ENCODE measurements around the gene VTA1. TPM values are rescaled to one million over a fixed set of nuclear protein-coding genes. Genes with fewer than 3 reads are reported as not detected.
"Not testable (repeated sequence)": the region's sequence is repeated elsewhere in the genome, so short reads cannot be mapped to it uniquely, and the experiment has no call there.

The VTA1 gene
- total RNA-seq, 1 donor from 2014 or later = 41.9 TPM

DNA sequence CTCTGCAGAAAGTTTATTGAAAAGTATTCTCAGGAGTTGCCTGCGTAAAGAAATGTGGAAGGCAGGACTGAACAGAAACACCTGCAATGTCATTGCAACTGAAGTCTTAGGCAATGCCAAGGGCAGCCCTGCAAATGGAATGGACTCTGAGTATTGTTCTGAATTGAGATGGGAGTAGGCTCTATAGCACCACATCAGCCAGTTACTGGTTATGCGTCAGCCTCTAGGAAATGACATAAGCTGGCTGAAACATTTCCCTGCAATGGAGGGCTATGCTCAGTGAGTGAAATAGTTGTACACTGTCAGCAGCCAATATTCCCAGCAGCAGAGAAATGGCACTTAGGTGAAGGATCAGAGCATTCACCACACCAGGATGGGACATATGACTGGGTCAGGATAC lies 28.1 kb upstream of the VTA1 start:
- H3K27ac Mint-ChIP-seq (ENCODE audit: unreplicated experiment) = no peak overlapping the region
- no peaks in the 10 kb centered on the region for H3K9me3 Mint-ChIP-seq (ENCODE audit: unreplicated experiment)
- H3K36me3 Mint-ChIP-seq (ENCODE audit: unreplicated experiment) = no peaks in the 10 kb centered on the region
- peaks cover 13% of the 10 kb centered on the region for H3K27me3 Mint-ChIP-seq (ENCODE audit: unreplicated experiment)
- TF ChIP-seq, protein P1, sequence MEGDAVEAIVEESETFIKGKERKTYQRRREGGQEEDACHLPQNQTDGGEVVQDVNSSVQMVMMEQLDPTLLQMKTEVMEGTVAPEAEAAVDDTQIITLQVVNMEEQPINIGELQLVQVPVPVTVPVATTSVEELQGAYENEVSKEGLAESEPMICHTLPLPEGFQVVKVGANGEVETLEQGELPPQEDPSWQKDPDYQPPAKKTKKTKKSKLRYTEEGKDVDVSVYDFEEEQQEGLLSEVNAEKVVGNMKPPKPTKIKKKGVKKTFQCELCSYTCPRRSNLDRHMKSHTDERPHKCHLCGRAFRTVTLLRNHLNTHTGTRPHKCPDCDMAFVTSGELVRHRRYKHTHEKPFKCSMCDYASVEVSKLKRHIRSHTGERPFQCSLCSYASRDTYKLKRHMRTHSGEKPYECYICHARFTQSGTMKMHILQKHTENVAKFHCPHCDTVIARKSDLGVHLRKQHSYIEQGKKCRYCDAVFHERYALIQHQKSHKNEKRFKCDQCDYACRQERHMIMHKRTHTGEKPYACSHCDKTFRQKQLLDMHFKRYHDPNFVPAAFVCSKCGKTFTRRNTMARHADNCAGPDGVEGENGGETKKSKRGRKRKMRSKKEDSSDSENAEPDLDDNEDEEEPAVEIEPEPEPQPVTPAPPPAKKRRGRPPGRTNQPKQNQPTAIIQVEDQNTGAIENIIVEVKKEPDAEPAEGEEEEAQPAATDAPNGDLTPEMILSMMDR (IDR thresholded peaks at IDR 0.05) = no peak
- no peak for DNase-seq (ENCODE audit: extremely low spot score, unreplicated experiment)
- H3K4me3 Mint-ChIP-seq (ENCODE audit: unreplicated experiment) = no peak overlapping the region
- no peaks in the 10 kb centered on the region for H3K4me1 Mint-ChIP-seq (ENCODE audit: unreplicated experiment)

DNA sequence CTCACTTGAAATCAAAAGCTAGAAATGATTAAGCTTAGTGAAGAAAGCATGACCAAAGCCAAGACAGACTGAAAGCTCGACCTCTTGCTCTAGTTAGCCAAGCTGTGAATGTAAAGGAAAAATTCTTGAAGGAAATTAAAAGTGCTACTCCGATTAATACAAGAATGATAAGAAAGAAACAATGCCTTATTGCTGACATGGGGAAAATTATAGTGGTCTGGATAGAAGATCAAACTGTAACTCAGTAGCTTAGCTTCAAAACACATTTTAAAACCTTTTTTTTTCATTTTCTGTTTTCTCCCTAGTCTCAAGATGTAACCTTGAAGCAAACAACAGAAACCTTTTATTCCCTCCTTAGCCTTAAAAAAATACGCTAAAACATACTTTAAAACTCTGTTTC lies 25.7 kb upstream of the VTA1 start:
- Mint-ChIP-seq H3K27me3 (ENCODE audit: unreplicated experiment) (peaks cover 24% of the 10 kb centered on the region), H3K9me3 (ENCODE audit: unreplicated experiment) (no peaks in the 10 kb centered on the region), H3K36me3 (ENCODE audit: unreplicated experiment) (no peaks in the 10 kb centered on the region), H3K4me1 (ENCODE audit: unreplicated experiment) (no peaks in the 10 kb centered on the region), H3K4me3 (ENCODE audit: unreplicated experiment) (no peak overlapping the region), H3K27ac (ENCODE audit: unreplicated experiment) (no peak overlapping the region)
- no peak for DNase-seq (ENCODE audit: extremely low spot score, unreplicated experiment)
- TF ChIP-seq, protein P1 (IDR thresholded peaks at IDR 0.05) = no peak

DNA sequence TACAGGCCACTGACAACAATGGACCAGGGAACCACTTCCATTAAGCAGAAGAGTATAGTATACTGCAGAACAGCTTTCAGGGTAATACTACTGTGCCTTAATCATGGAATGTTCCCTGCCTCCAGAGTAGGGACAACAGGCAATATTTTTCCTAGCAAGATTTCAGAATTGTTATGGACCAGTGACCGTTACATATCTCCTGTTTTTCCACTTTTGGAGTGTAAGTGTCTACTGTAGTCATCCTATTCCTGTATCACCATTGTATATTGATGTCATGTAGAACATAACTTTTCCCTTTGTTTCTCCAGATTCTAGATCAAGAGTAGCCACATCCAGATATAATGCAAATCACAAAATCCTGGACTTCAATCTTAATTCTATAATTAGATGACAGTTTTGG lies 16.2 kb upstream of the VTA1 start:
- Mint-ChIP-seq H3K4me1 (ENCODE audit: unreplicated experiment) (no peaks in the 10 kb centered on the region), H3K27me3 (ENCODE audit: unreplicated experiment) (peaks cover 48% of the 10 kb centered on the region), H3K9me3 (ENCODE audit: unreplicated experiment) (peaks cover 4% of the 10 kb centered on the region), H3K36me3 (ENCODE audit: unreplicated experiment) (no peaks in the 10 kb centered on the region), H3K4me3 (ENCODE audit: unreplicated experiment) (no peak overlapping the region), H3K27ac (ENCODE audit: unreplicated experiment) (no peak overlapping the region)
- TF ChIP-seq, protein P1 (IDR thresholded peaks at IDR 0.05) = no peak
- no peak for DNase-seq (ENCODE audit: extremely low spot score, unreplicated experiment)

DNA sequence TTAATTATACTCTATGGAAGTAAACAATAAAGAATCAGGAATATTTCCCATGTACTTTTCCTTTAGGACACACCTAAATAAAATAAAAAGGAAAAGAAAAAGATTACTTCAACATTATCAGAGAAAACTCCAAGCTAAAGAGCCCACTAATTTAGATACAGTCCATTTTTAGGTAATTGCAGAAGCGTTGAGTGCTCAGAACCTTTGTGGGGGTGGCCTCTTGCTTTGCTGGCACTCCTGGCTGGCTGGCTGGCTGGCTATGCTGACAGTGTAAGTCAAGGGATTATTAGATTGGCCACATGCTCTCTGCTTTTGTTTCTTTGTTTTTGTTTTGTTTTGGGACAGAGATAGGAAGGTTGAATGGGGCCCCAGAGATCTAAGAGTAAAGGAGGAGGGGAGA lies 14.4 kb upstream of the VTA1 start, which contains the start of gene GJE1:
GJE1 (plus strand) TSS at position 301 of the 400 bp plus-strand sequence. CDS start 234 bp downstream, outside the sequence.
- no peak within 1 kb of the TSS for H3K4me3 Mint-ChIP-seq (ENCODE audit: unreplicated experiment)
- no peaks in the 10 kb centered on the region for H3K36me3 Mint-ChIP-seq (ENCODE audit: unreplicated experiment)
- H3K27ac Mint-ChIP-seq (ENCODE audit: unreplicated experiment) = no peak within 1 kb of the TSS

DNA sequence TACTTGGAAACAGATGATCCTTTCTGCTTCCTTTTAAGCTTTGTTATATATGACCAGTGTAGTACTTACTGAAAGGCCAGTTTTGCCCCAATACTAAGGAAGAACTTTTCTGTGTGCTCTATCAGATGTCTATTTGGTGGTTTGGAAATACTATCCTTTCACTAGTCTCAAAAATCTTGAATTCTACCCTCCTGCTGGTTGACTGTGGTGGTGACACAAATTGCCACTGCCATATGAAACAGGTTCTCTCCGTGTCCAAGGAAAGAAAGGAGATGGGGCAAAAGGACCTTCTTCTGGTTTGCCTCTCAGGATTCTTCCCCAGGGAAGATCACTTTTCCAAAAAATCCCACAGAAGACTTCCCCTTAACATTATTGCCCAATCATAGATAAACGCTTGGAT lies 8.2 kb upstream of the VTA1 start:
- DNase-seq (ENCODE audit: extremely low spot score, unreplicated experiment) = no peak
- TF ChIP-seq, protein P1 (IDR thresholded peaks at IDR 0.05) = no peak
- no peaks in the 10 kb centered on the region for H3K9me3 Mint-ChIP-seq (ENCODE audit: unreplicated experiment)
- H3K4me3 Mint-ChIP-seq (ENCODE audit: unreplicated experiment) = no peak overlapping the region
- no peaks in the 10 kb centered on the region for H3K4me1 Mint-ChIP-seq (ENCODE audit: unreplicated experiment)
- no peak overlapping the region for H3K27ac Mint-ChIP-seq (ENCODE audit: unreplicated experiment)
- no peaks in the 10 kb centered on the region for H3K36me3 Mint-ChIP-seq (ENCODE audit: unreplicated experiment)
- peaks cover 15% of the 10 kb centered on the region for H3K27me3 Mint-ChIP-seq (ENCODE audit: unreplicated experiment)

More for the DNA sequence above, 14.4 kb upstream of the VTA1 start, which contains the start of gene GJE1:
- Mint-ChIP-seq H3K4me1 (ENCODE audit: unreplicated experiment) (no peaks in the 10 kb centered on the region), H3K27me3 (ENCODE audit: unreplicated experiment) (peaks cover 33% of the 10 kb centered on the region), H3K9me3 (ENCODE audit: unreplicated experiment) (peaks cover 4% of the 10 kb centered on the region)
- DNase-seq (ENCODE audit: extremely low spot score, unreplicated experiment) = no peak
- TF ChIP-seq, protein P1 (IDR thresholded peaks at IDR 0.05) = no peak

DNA sequence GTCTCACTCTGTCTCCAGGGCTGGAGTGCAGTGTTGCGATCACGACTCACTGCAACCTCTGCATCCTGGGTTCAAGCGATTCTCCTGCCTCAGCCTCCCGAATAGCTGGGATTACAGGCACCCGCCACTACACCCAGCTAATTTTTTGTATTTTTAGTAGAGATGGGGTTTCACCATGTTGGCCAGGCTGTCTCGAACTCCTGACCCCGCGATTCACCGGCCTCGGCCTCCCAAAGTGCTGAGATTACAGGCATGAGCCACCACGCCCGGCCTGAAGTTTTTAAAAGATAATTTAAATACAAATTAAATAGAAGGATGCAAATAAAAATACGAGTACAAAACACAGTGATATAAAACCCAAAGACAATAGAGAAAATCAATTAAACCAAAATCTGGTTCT lies 5.5 kb upstream of the VTA1 start:
- not testable (repeated sequence) for H3K4me3 Mint-ChIP-seq (ENCODE audit: unreplicated experiment); H3K36me3 Mint-ChIP-seq (ENCODE audit: unreplicated experiment)

More for the DNA sequence above, 5.5 kb upstream of the VTA1 start:
- not testable (repeated sequence) for DNase-seq (ENCODE audit: extremely low spot score, unreplicated experiment); H3K9me3 Mint-ChIP-seq (ENCODE audit: unreplicated experiment); H3K4me1 Mint-ChIP-seq (ENCODE audit: unreplicated experiment); H3K27ac Mint-ChIP-seq (ENCODE audit: unreplicated experiment)
- peaks cover 12% of the 10 kb centered on the region for H3K27me3 Mint-ChIP-seq (ENCODE audit: unreplicated experiment)
